Activated T-helper 1 cell treated with Interleukin-2 at 50 U/mL for 16 hours (primary cell): Measurements from ENCODE around the gene HIBCH.
"Not testable (repeated sequence)": the region's sequence is repeated elsewhere in the genome, so short reads cannot be mapped to it uniquely, and the experiment has no call there.

ENCODE experiments used
- DNase-seq: peaks from one replicate; pipeline ENCODE4 v3.0.0-alpha.2; 2020; ENCODE audit warnings: low read depth

Gene HIBCH

GRCh38 chr2:190223989-190224388 is 95.6 kb downstream of the HIBCH start:
- DNase-seq = not testable (repeated sequence)

- not testable (repeated sequence) for DNase-seq
Observed at GRCh38 chr2:190222745-190223144, 96.9 kb downstream of the HIBCH start.

GRCh38 chr2:190221429-190221828 is 98.2 kb downstream of the HIBCH start:
- DNase-seq = no peak

- DNase-seq = no peak
Observed at GRCh38 chr2:190219186-190219585, 100.4 kb downstream of the HIBCH start.

- DNase-seq = no peak
Observed at GRCh38 chr2:190217616-190218015, 102.0 kb downstream of the HIBCH start.

GRCh38 chr2:190216829-190217228 is 102.8 kb downstream of the HIBCH start:
- no peak for DNase-seq

- DNase-seq = no peak
Observed at GRCh38 chr2:190215620-190216019, 104.0 kb downstream of the HIBCH start.

GRCh38 chr2:190214426-190215194 is 105.0 kb downstream of the HIBCH start:
- no peak for DNase-seq

GRCh38 chr2:190213441-190214335 is 105.9 kb downstream of the HIBCH start:
- DNase-seq = no peak

GRCh38 chr2:190210471-190210870 is 109.2 kb downstream of the HIBCH start:
- DNase-seq = no peak

- no peak for DNase-seq
Observed at GRCh38 chr2:190209559-190209958, 110.1 kb downstream of the HIBCH start.

GRCh38 chr2:190207930-190208329 is 111.7 kb downstream of the HIBCH start:
- DNase-seq = no peak

- no peak for DNase-seq
Observed at GRCh38 chr2:190205657-190206056, 114.0 kb downstream of the HIBCH start.

GRCh38 chr2:190202604-190203003 is 117.0 kb downstream of the HIBCH start:
- DNase-seq = no peak

GRCh38 chr2:190202018-190202417 is 117.6 kb downstream of the HIBCH start:
- no peak for DNase-seq

- no peak for DNase-seq
Observed at GRCh38 chr2:190200603-190201002, 119.0 kb downstream of the HIBCH start.

- no peak for DNase-seq
Observed at GRCh38 chr2:190199530-190199929, 120.1 kb downstream of the HIBCH start.

GRCh38 chr2:190199109-190199508 is 120.5 kb downstream of the HIBCH start:
- no peak for DNase-seq

- no peak for DNase-seq
Observed at GRCh38 chr2:190197143-190197720, 122.4 kb downstream of the HIBCH start.

- DNase-seq = no peak
Observed at GRCh38 chr2:190190507-190191162, 129.0 kb downstream of the HIBCH start.

- DNase-seq = no peak
Observed at GRCh38 chr2:190188289-190188688, 131.3 kb downstream of the HIBCH start.

GRCh38 chr2:190186238-190186637 is 133.4 kb downstream of the HIBCH start:
- no peak for DNase-seq
